ENCODE data around the gene SAMD8. TPM values are rescaled to one million over a fixed set of nuclear protein-coding genes. Genes with fewer than 3 reads are reported as not detected.

SAMD8 gene
- total RNA-seq, 1 experiment from 2014 or later = 23.6 TPM

GRCh38 chr10:75181073-75181472 is 69.6 kb downstream of the SAMD8 start:
- TF ChIP-seq EGR1 (IDR thresholded peaks at IDR 0.05; ENCODE audit: low read depth) = no peak
- TF ChIP-seq YY1 (IDR thresholded peaks at IDR 0.05; ENCODE audit: extremely low read depth, insufficient replicate concordance, low read depth, low read length) = no peak
- no peak for TF ChIP-seq JUND (IDR thresholded peaks at IDR 0.05)
- TF ChIP-seq POLR2AphosphoS5 (IDR thresholded peaks at IDR 0.05; ENCODE audit: low read depth, low read length) = no peak
- no peak for TF ChIP-seq REST (IDR thresholded peaks at IDR 0.05; ENCODE audit: low read depth)
- no peak for TF ChIP-seq ELF1 (IDR thresholded peaks at IDR 0.05; ENCODE audit: borderline replicate concordance, low read depth)
- no peak for TF ChIP-seq TCF7L2 (IDR thresholded peaks at IDR 0.05; ENCODE audit: borderline replicate concordance, extremely low read depth, insufficient read depth, insufficient read length)
- no peak for TF ChIP-seq MAX (IDR thresholded peaks at IDR 0.05)
- no peak for TF ChIP-seq ZNF274 (IDR thresholded peaks at IDR 0.05; ENCODE audit: low read depth, low read length)
- no peak for TF ChIP-seq CTCF (IDR thresholded peaks at IDR 0.05 in 2 of 3, conservative IDR thresholded peaks at IDR 0.05 in 1 of 3; ENCODE audit: borderline replicate concordance in 1 of 3, insufficient read depth in 1 of 3, low read depth in 2 of 3, low read length in 2 of 3)
- TF ChIP-seq FOSL1 (IDR thresholded peaks at IDR 0.05; ENCODE audit: low read depth) = no peak
- no peak for TF ChIP-seq CBX3 (IDR thresholded peaks at IDR 0.05; ENCODE audit: low read depth)
- no peak for TF ChIP-seq EZH2 (IDR thresholded peaks at IDR 0.05)
- no peak for TF ChIP-seq POLR2A (IDR thresholded peaks at IDR 0.05; ENCODE audit: borderline replicate concordance, extremely low read depth, insufficient read depth, insufficient read length)
- no peak for TF ChIP-seq ZFX (IDR thresholded peaks at IDR 0.05)
- ChIA-PET CTCF (interaction anchor here (0.6 kb wide), 1 partner anchor 1139 kb away, joined by 3 read pairs; no protein-coding TSS in a partner anchor), RAD21 (ENCODE audit: low non-redundant PET in 1 of 2, low total read pairs in 2 of 2, uncharacterized antibody in 2 of 2, unreplicated experiment in 2 of 2) (no interaction called here), POLR2A (no interaction called here)
- no peaks in the 10 kb centered on the region; a peak in 1 of 4 replicates for H3K36me3 ChIP-seq (ENCODE audit: control insufficient read depth in 1 of 2, insufficient read depth in 2 of 2, low read length in 2 of 2)
- no peak overlapping the region for H3K4me2 ChIP-seq (ENCODE audit: low read length)
- no peaks in the 10 kb centered on the region for H3K79me2 ChIP-seq (ENCODE audit: insufficient read depth, low read length)
- H3K27me3 ChIP-seq (ENCODE audit: insufficient read depth, low read length) = no peaks in the 10 kb centered on the region
- no peak for ATAC-seq
- no peak overlapping the region for H3K27ac ChIP-seq (ENCODE audit: low read depth, low read length)
- no peak for DNase-seq (ENCODE audit: low read depth, low spot score)
- intact Hi-C loops (cut with micrococcal nuclease) = no loop called here
- H3K9ac ChIP-seq (ENCODE audit: low read length) = no peak overlapping the region
- BruUV-seq (replicated peaks) = no TSS peak
- H3K9me3 ChIP-seq (ENCODE audit: control insufficient read depth in 1 of 2, insufficient read depth in 1 of 2, low read depth in 1 of 2, low read length in 2 of 2) = no peaks in the 10 kb centered on the region
- no peaks in the 10 kb centered on the region for H3K4me1 ChIP-seq (ENCODE audit: control insufficient read depth in 1 of 2, insufficient read depth in 2 of 2, low read length in 2 of 2)
- no peak overlapping the region for H3K4me3 ChIP-seq (replicated peaks in 1 of 2; ENCODE audit: low read depth in 1 of 2, low read length in 2 of 2)
- no peaks in the 10 kb centered on the region for H4K20me1 ChIP-seq (ENCODE audit: insufficient read depth)
- H3K9me2 ChIP-seq (ENCODE audit: insufficient read depth) = no peaks in the 10 kb centered on the region
- no peak overlapping the region for H2AFZ ChIP-seq (ENCODE audit: low read depth, low read length, poor library complexity, severe bottlenecking)

All from HCT116 (cell line).